Smooth muscle cell of the brain vasculature (primary cell): ENCODE measurements around the gene MYO10.
"Not testable (repeated sequence)": the region's sequence is repeated elsewhere in the genome, so short reads cannot be mapped to it uniquely, and the experiment has no call there.

Experiments
- DNase-seq: peaks from one replicate; pipeline ENCODE4 v3.0.0-alpha.2; 2012; ENCODE audit warnings: low read depth, low spot score

The MYO10 gene

DNA sequence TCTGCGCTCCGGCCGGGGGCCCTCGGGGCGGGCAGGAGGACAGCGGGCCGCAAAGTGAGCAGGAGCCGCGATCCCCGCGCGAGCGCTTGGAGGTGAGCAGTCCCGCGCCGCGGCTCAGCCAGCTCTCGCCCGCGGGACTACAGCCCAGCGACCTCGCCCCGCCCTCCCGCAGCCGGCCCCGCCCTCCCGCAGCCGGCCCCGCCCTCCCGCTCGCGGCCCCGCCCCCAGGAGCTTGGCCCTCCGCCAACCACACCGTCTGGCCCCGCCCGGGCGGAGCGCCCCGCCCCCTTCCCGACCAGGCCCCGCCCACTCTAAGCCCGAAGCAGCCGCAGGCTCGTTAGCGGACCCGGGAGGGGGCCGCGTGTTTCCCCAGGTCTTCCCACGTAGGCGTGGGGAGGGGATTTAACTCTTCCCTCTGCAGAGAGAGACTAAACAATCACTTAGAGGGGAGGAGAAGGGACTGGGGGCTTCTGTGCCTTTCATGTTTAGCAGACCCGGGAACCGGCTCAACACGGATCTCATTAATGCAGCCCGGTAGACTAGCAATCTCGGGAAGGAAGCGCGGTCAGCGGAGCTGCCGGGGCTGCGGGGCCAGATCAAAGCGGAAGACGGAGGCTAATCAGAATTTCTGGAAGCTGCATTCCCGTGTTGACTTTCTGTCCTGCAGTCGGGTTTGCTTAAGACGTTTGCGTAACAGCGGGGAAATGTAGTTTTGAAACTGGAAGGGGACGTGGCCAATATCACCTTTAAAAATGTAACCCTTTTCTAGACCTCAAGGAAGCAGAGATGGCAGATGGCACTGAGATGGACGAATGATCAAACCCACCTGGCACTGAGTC lies at the start of gene MYO10:
TSS of gene MYO10 (minus strand) at position 139 of the 839 bp plus-strand sequence. CDS start 480 bp downstream, outside the sequence.
- no peak for DNase-seq

DNA sequence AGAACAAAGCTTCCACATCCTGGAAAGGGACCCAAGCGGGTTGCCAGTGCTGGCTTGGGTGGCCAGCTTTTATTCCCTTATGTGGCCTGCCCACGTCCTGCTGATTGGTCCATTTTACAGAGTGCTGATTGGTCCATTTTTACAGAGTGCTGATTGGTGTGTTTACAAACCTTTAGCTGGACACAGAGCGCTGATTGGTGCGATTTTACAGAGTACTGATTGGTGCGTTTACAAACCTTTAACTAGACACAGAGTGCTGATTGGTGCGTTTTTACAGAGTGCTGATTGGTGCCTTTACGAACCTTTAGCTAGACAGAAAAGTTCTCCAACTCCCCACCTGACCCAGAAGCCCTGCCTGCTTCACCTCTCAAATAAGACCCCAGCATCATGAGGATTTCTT lies 49.2 kb upstream of the MYO10 start:
- DNase-seq: not testable (repeated sequence)

DNA sequence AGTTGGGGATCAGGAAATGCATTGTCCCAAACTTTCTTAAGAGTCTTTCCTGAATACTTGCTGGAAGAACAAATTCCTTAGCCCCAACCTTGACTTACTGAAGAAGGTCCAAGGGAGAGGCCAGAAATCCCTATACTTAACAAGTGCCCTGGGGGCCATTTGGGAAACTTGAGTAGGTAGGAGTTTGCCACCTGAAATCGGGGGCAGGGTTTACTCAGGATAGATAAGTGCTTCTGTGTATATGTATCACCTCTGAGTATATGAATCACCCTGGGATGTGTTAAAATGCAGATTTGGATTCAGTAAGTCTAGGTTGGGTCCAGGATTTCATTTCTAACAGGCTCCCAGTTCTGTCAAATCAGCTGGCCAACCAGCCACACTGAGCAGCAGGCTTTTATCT lies 47.9 kb upstream of the MYO10 start:
- DNase-seq: no peak

DNA sequence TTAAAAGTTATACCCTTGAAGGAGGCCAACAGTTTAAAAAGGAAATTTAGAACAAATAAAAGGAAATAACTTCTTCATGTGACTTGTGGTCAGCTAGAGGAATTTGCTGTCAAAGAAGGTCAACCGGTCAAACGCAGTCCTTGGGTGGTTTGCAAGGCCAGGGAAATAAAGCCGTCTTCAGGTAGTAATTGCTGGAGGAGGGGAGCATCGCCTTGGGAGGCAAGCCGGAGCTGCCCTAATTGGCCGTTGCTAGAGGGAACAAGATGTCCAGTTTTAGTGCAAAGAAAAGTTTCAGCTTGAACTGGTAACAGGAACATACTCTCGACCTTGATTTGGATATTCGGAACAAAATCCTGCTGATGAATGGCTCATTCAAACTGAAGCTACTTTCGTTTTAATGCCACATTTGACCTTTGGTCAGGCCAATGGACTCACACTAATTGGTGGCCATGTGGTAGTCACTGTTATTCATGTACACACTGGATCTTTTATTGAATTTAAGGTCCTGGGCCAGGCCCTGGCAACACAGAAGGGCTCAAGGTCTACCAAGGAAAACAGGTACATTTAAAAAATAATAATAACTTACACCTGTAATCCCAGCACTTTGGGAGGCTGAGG lies 47.0 kb upstream of the MYO10 start:
- DNase-seq: peak; percentile 18

DNA sequence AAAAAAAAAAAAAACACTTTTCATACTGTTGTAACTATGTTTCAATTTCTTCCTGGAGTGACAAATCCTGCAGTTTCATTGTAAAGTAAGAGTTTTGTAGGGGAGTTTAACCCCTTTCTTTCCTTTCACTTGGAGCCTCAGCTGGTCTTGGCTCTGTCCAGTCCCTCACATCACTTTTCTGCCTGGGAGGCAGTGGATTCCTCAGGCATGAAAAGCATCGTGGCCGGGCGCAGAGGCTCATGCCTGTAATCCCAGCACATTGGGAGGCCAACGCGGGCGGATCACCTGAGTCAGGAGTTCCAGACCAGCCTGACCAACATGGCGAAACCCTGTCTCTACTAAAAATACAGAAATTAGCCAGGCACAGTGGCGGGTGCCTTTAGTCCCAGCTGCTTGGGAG lies 45.6 kb upstream of the MYO10 start:
- DNase-seq: no peak

GRCh38 chr5:16980983-16981382 lies 44.9 kb upstream of the MYO10 start:
- no peak for DNase-seq

DNA sequence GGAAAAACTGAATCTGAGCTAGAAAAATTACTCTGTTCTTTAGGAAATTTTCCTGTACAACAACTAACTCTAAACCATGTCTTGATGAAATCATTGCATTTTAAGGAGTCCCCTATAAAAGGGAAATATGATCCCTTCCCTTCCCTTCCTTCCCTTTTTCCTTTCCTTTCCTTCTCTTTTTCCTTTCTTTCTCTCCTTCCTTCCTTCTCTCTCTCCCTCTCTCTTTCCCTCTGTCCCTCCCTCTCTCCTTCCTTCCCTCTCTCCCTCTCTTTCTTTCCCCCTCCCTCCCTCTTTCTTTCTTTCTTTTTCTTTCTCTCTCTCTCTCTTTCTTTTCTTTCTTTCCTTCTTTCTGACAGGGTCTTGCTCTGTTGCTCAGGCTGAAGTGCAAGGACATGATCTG lies 42.2 kb upstream of the MYO10 start:
- no peak for DNase-seq

DNA sequence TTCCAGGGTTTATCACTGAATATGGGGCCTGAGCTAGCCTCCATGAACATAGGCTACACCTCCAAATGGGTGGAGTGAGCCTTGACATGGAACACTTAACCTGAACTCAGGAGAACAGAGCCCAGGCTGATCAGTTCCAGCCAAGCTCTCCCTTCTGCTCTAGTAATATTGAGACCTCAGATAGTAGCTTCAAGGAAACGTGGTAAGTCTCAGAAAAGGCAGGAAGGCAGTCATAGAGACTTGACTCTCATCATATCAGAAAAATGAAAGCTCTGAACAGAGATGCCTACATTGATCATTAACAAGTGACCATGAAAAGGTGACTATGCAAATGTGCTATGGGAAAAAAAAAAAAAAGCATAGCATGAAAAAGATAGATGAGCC lies 40.5 kb upstream of the MYO10 start:
- DNase-seq: no peak

DNA sequence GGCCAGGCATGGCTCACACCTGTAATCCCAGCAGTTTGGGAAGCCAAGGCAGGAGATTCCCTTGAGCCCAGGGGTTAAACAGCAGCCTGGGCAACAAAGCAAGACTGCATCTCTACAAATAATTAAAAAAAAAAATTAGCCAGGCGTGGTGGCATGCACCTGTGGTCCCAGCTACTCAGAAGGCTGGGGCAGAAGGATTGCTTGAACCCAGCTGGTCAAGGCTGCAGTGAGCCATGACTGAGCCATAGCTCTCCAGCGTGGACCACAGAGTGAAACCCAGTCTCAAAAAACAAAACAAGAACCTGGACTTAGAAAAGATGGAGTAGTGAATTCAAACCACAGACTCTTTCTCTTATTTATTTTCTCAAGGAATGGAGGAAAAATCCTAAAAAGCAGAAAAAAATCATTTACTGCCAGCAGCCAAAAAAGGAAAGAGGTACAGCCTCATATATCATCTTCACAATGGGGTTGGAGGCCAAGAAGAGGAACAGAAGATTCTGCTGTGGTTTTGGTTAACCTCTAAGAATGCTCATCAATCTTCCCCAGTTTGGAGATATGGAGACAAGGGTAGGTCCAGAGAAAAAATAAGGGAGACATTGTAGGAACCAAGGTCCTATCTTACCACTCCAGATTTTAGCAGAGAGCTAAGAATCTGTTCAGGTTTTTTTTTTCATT lies 40.0 kb upstream of the MYO10 start:
- DNase-seq: no peak

- DNase-seq: no peak
These were observed 38.9 kb upstream of the MYO10 start for GRCh38 chr5:16974981-16975380.

GRCh38 chr5:16970826-16971225 lies 34.7 kb upstream of the MYO10 start:
- no peak for DNase-seq

GRCh38 chr5:16970260-16970659 lies 34.2 kb upstream of the MYO10 start:
- DNase-seq: no peak

DNA sequence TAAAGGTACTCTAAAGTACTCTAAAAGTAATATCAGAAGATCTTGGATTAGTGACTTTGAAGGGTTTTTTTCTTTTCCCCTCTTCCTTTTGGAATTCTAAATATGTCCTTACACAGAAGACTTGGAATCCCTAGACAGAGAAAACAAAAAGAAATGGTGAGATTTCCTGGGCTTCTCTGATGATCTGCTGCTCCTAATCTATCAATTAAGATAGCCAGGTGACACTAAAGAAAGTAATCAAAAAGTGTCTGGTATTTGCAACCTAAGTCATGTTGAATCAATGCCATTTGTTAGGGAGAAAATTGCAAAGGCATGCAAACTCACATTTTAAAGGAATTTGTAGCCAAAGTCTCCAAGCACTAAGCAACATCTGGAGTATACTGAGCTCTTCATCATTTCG lies 29.5 kb upstream of the MYO10 start:
- DNase-seq: no peak

- no peak for DNase-seq
These were observed 27.7 kb upstream of the MYO10 start for GRCh38 chr5:16963821-16964220.

DNA sequence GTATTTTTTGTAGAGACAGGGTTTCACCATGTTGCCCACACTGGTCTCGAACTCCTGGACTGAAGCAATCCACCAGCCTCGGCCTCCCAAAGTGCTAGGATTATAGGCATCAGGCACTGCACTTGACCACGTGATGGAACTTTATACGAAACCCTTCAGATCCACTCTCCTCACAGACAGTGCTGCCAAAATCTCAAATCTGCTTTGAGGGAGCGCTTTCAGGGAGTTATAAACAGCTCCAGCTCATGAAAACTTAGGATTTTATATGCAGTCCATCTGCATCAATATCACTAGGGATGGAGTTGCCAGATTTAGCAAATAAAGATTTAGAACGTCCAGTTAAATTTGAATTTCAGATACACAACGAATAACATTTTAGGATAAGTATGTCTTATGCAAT lies 25.0 kb upstream of the MYO10 start:
- DNase-seq: no peak

GRCh38 chr5:16957304-16958196 lies 21.5 kb upstream of the MYO10 start:
- no peak for DNase-seq

GRCh38 chr5:16953729-16954128 lies 17.6 kb upstream of the MYO10 start:
- no peak for DNase-seq

GRCh38 chr5:16952968-16953671 lies 17.0 kb upstream of the MYO10 start:
- DNase-seq: no peak

DNA sequence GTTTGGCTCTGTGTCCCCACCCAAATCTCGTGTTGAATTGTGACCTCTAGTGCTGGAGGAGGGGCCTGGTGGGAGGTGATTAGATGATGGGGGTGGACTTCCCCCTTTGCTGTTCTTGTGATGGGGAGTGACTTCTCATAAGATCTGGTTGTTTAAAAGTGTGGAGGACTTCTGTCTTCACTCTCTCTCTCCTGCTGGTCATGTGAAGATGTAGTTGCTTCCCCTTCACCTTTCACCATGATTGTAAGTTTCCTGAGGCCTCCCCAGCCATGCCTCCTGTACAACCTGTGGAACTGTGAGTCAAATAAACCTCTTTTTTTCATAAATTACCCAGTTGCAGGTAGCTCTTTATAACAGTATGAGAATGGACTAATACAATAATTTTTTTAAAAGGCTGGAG lies 10.6 kb upstream of the MYO10 start:
- no peak for DNase-seq

GRCh38 chr5:16944816-16945562 lies 8.9 kb upstream of the MYO10 start:
- no peak for DNase-seq
